ENCODE results near the gene MLXIP. TPM values are rescaled to one million over a fixed set of nuclear protein-coding genes. Genes with fewer than 3 reads are reported as not detected.
"Not testable (repeated sequence)": the region's sequence is repeated elsewhere in the genome, so short reads cannot be mapped to it uniquely, and the experiment has no call there.

MLXIP gene
- total RNA-seq, 1 donor from 2014 or later, result 89.7 TPM

- no peak for DNase-seq (ENCODE audit: low spot score)
These were observed 23.6 kb upstream of the MLXIP start for GRCh38 chr12:122054842-122055520.

DNA sequence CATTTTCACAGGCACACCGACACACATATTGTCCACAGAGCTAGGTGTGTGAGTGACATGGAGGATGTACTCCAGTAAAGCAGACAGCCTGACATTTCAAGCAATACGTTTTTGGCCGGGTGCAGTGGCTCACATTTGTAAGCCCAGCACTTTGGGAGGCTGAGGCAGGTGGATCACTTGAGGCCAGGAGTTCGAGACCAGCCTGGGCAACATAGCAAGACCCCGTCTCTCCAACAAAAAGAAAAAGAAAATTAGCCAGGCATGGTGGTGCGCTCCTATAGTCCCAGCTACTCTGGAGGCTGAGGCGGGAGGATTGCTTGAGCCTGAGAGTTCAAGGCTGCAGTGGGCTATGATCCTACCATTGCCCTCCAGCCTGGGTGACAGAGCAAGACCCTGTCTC lies 22.1 kb upstream of the MLXIP start:
- not testable (repeated sequence) for DNase-seq (ENCODE audit: low spot score)

DNA sequence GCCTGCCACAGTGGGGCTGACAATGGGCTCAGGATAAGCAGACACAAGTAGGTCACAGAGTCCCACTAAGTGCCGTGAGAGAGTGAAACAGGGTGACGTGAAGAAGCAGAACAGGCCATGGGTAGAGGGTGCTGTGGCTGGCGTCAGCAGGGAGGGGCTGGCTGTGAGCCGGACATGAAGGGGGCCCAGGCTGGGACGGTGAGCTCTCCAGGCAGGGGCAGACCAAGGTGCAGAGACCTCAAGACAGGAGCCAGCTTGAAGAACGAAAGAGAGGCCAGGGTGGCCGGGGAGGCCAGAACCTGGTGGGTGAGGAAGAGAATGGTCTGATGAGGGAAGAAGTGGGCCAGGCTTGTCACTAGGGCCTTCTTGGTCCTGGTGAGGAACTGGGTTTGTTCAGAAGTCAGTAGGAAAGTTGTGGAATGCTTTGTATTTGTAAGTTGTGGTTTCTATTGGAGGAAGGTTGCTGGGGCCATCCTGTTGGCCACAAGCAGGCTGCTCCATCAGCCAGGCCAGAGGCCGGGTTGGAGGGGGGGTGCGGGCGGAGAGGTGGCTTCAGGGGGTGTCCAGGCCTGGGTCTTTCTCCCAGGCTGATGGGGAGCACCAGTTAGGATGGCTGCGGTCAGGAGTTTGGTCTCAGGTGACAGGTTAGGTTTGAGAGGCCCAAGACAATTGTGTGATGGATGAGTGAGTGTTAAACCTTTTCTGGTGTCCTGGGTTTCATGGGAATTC lies 21.4 kb upstream of the MLXIP start:
- DNase-seq (ENCODE audit: low spot score), result no peak

GRCh38 chr12:122057769-122058168 lies 20.8 kb upstream of the MLXIP start:
- no peak for DNase-seq (ENCODE audit: low spot score)

- DNase-seq (ENCODE audit: low spot score), result no peak
These were observed 19.9 kb upstream of the MLXIP start for GRCh38 chr12:122058549-122059149.

GRCh38 chr12:122059203-122059960 lies 19.2 kb upstream of the MLXIP start:
- DNase-seq (ENCODE audit: low spot score), result no peak

- no peak for DNase-seq (ENCODE audit: low spot score)
These were observed 18.5 kb upstream of the MLXIP start for GRCh38 chr12:122060081-122060501.

DNA sequence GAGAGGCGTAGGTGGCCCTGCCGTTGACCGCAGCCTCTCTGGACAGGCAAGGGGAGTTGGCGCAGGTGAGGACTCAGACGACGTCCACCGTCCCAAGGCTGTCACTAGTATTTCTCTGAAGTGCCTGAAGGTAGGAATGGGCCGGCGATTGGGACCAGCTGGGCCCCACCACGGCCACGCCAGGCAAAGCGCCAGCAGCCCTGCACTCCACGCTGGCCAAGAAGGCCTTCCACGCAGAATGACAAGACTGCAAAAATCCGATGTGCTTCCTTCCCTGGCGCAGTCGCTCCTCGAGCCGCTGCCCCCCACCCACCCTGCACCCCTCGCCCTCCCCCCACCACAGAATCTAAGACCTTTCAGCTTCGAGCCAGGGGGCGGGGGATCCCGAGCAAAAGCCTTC lies 17.3 kb upstream of the MLXIP start:
- DNase-seq (ENCODE audit: low spot score), result no peak

GRCh38 chr12:122062832-122063693 lies 15.5 kb upstream of the MLXIP start:
- DNase-seq (ENCODE audit: low spot score), result peak; percentile 80

GRCh38 chr12:122063694-122064024 lies 14.9 kb upstream of the MLXIP start:
- no peak for DNase-seq (ENCODE audit: low spot score)

GRCh38 chr12:122064025-122064777 lies 14.4 kb upstream of the MLXIP start:
- DNase-seq (ENCODE audit: low spot score), result peak; percentile 90

DNA sequence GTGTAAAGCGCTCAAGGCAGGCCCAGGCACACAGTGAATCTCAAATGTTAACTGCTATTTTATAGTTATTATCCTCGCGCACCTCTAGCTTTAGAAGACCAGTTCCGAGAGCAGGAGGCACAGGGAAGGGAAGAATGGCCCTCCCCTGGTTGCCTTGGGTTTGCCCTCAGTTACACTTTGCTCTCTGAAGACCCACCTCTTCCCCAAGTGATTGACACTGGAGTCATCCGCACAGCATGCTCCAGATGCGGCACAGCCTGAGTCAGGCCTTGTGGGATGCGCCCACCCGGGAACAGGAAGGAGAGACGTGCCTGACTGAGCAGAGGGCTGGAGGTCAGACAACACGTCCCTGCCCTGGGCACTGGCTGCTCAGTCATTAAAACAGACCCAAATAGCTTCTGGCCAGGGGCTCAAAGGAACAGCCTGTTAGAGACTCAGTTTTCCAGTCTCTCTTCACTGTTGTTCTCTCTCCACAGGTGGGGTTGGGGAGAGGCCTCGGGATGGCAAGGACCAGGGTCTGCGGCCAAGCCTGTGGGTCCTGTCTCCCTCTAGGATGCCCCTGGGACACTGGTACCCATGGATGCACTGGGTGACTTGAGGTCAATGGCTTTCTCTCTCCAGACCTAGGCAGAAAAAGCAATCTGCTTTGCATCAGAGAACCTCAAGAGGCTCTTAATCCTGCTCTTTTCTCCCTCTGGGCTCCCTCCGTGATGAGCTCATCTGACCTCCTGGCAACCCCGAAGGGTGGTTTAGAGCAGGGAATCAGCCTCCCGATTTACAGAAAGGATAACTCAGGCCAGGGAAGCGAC lies 13.6 kb upstream of the MLXIP start:
- DNase-seq (ENCODE audit: low spot score), result no peak

- no peak for DNase-seq (ENCODE audit: low spot score)
These were observed 11.0 kb upstream of the MLXIP start for GRCh38 chr12:122067548-122067947.

GRCh38 chr12:122067966-122068365 lies 10.6 kb upstream of the MLXIP start:
- peak; percentile 58 for DNase-seq (ENCODE audit: low spot score)

DNA sequence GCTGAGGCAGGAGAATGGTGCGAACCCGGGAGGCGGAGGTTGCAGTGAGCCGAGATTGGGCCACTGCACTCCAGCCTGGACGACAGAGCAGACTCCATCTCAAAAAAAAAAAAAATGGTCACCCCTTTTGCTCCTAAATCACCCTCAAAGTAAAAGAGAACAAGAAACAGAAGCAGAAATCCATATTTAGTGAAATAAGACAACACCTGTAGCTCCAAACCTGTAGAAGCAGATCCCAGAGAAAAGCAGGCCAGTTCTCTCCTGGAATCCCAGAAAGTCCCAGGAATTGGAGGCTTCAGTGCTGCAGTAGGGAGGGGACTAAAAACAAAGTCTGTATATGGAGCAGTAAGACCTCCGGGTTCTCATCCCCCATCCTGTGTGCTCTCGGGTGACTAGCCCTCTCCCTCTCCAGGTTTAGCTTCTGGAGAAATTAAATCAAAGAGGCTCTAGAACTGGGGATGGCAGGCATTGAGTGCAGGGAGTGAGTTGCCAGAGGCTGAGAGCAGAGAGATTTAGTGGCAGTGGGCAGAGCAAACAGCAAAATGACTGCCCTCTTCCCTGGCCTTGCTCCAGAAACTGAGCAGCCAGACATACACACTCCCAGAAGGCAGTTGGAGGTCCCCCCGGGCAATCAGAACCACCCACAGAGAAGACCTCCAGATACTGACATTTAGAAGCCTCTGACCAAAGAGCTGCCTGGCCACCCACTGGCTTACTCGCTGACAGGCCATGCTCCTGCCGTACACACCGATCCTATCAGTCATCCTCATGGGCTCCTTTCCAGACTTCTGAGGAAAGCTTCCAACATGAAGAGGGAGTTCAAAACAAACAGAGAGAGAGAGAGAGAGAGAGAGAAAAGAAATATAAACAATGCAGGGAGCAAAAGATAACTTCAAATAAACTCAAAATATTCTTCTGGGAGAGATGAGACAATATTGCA lies 6.3 kb upstream of the MLXIP start:
- peak; percentile 68 for DNase-seq (ENCODE audit: low spot score)

- DNase-seq (ENCODE audit: low spot score), result no peak
These were observed 4.7 kb upstream of the MLXIP start for GRCh38 chr12:122073815-122074214.

DNA sequence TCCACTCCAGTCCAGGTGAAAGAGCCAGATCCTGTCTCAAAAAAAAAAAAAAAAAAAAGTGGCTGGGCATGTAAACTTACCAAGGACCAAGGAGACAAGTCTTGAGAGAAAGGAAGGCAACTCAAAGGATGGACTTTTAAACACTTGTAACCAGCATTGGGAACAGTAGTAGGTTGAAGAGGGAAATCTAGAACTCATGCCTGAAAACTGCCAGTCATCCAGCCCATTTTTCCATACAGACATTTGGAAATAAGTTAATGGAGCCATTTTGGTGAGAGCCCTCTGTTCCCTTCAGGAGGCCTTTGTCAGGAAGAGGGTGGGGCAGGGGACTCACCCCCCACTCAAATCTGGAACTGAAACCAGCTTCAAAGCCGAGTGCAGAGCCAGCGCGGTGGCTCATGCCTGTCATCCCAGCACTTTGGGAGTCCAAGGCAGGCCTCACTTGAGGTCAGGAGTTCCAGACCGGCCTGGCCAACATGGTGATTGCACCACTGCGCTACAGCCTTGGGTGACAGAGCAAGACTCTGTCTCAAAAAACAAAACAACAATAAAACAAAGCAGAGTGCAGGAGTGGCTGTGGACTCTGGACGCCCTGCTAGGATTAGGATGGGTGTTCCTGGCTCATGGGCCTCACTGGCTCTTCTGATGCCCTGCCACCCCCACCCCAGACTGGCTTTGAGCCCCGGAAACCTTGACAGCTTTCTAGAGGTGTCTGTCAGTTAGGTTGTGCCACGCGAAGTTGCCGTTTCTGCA lies 1.6 kb upstream of the MLXIP start:
- DNase-seq (ENCODE audit: low spot score), result no peak

DNA sequence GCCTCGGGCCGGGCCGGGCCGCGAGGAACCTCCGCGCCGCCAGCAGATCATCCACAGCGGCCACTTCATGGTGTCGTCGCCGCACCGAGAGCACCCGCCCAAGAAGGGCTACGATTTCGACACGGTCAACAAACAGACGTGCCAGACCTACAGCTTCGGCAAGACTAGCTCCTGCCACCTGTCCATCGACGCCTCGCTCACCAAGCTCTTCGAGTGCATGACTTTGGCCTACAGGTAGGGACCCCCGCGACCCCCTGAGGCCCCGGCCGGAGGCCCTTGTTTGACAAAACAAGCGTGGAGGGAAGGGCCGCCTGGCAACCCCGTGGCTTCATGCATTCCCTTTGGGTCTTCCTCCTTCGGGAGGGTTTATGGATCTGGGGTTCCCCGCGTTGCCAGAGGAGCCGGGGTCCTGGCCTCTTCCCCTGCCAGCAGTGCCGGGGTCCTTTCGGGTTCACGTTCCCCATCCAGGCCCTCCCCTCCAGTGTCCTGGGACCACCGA lies 526 bp downstream of the MLXIP start:
- no peak for DNase-seq (ENCODE audit: low spot score)

All from mucosa of gallbladder (tissue), 1 donor.